Tibial nerve (tissue), 4 donors: ENCODE results near the gene IL31RA. TPM values are rescaled to one million over a fixed set of nuclear protein-coding genes. Genes with fewer than 3 reads are reported as not detected.

Source experiments
- DNase-seq, 2 donors: peaks; one replicate each; pipeline ENCODE4 v3.0.0-alpha.2; 2019; ENCODE audit warnings: low spot score in 2 of 2
- H3K27ac ChIP-seq, 4 donors: fragments of 200-600 bp; sonication (generic) in 3 of 4; one replicate each; pipeline ENCODE4 v1.5.1; 2017 to 2019; ENCODE audit warnings: mild to moderate bottlenecking in 1 of 4
- H3K27me3 ChIP-seq, 2 donors: fragments of 200-600 bp; sonication (generic) in 1 of 2; one replicate each; pipeline versions ENCODE4 v1.5.1 to v1.6.0; 2017 to 2019
- H3K36me3 ChIP-seq, 3 donors: fragments of 200-600 bp; sonication (generic); one replicate each; pipeline ENCODE4 v1.5.1; 2018 to 2019
- H3K4me1 ChIP-seq, 4 donors: fragments of 200-600 bp; sonication (generic) in 3 of 4; one replicate each; pipeline ENCODE4 v1.5.1; 2017 to 2019
- H3K4me3 ChIP-seq, 4 donors: fragments of 200-600 bp; sonication (generic) in 3 of 4; one replicate each; pipeline ENCODE4 v1.5.1; 2017 to 2019; ENCODE audit warnings: mild to moderate bottlenecking in 1 of 4, moderate library complexity in 1 of 4
- H3K9me3 ChIP-seq, 4 donors: fragments of 200-600 bp; sonication (generic) in 3 of 4; one replicate each; pipeline ENCODE4 v1.5.1; 2017 to 2019
- CTCF ChIP-seq, 5 experiments: fragments of 200-600 bp in 3 of 5; fragments of 450-650 bp in 2 of 5; sonication (generic) in 3 of 5; IDR thresholded peaks; one replicate each; pipeline ENCODE4 v1.5.1; 2016 to 2019; ENCODE audit warnings: antibody characterized with exemption in 5 of 5, mild to moderate bottlenecking in 3 of 5, moderate library complexity in 2 of 5
- EP300 ChIP-seq, 2 donors: sonication (generic); formaldehyde crosslinking; IDR thresholded peaks; one replicate each; pipeline ENCODE4 v1.6.1; 2017; ENCODE audit warnings: antibody characterized with exemption in 2 of 2, mild to moderate bottlenecking in 1 of 2
- POLR2A ChIP-seq, 2 donors: fragments of 450-650 bp; IDR thresholded peaks; one replicate each; pipeline ENCODE4 v1.6.1; 2017; ENCODE audit warnings: antibody characterized with exemption in 2 of 2, mild to moderate bottlenecking in 2 of 2, moderate library complexity in 2 of 2
- WGBS, 2 donors: methylation state at CpG; one replicate each; pipeline ENCODE4 v1.1.5; 2018; 5-methylcytosine and 5-hydroxymethylcytosine counted together
- total RNA-seq, 4 donors: library from RNA; depleted of rRNA; stranded (reverse); fragments of >200 nt; gene quantifications; one replicate each; pipeline ENCODE4 v1.1.0, GENCODE V29; 2016

The IL31RA gene
- total RNA-seq, 4 donors from 2014 or later = 0.60 TPM; not detected in 3

- Histone ChIP-seq H3K27me3 (no peaks in the 10 kb centered on the region), H3K27ac (no peak overlapping the region), H3K4me3 (no peak overlapping the region), H3K9me3 (no peaks in the 10 kb centered on the region), H3K4me1 (peaks cover 0 to 4% (median 2%) of the 10 kb centered on the region in 4 donors), H3K36me3 (no peaks in the 10 kb centered on the region)
- TF ChIP-seq EP300 (IDR thresholded peaks at IDR 0.05) (no peak), POLR2A (IDR thresholded peaks at IDR 0.05) (no peak), CTCF (IDR thresholded peaks at IDR 0.05) (no peak)
- DNase-seq = no peak
- 83 to 89% methylated on average over 5 of the region's 5 CpGs for WGBS, 2 donors
These were observed 75.3 kb downstream of the IL31RA start for GRCh38 chr5:55926476-55926875.

- 89 to 93% methylated on average over 12 of the region's 12 CpGs for WGBS, 2 donors
These were observed 76.9 kb downstream of the IL31RA start for GRCh38 chr5:55927861-55928655.

GRCh38 chr5:55929020-55929799 is 78.1 kb downstream of the IL31RA start:
- no peak for DNase-seq
- TF ChIP-seq POLR2A (IDR thresholded peaks at IDR 0.05) (no peak), CTCF (IDR thresholded peaks at IDR 0.05) (no peak), EP300 (IDR thresholded peaks at IDR 0.05) (no peak)
- H3K4me3 ChIP-seq = no peak overlapping the region
- no peaks in the 10 kb centered on the region for H3K36me3 ChIP-seq
- H3K27me3 ChIP-seq = no peaks in the 10 kb centered on the region
- H3K4me1 ChIP-seq = no peaks in the 10 kb centered on the region
- 88 to 92% methylated on average over 12 of the region's 12 CpGs for WGBS, 2 donors
- no peaks in the 10 kb centered on the region for H3K9me3 ChIP-seq
- no peak overlapping the region for H3K27ac ChIP-seq

More at GRCh38 chr5:55927861-55928655, 76.9 kb downstream of the IL31RA start:
- Histone ChIP-seq H3K36me3 (no peaks in the 10 kb centered on the region), H3K4me1 (peaks cover 0 to 4% (median 2%) of the 10 kb centered on the region in 4 donors), H3K9me3 (no peaks in the 10 kb centered on the region), H3K27me3 (no peaks in the 10 kb centered on the region), H3K4me3 (no peak overlapping the region), H3K27ac (no peak overlapping the region)
- no peak for DNase-seq
- TF ChIP-seq POLR2A (IDR thresholded peaks at IDR 0.05) (no peak), EP300 (IDR thresholded peaks at IDR 0.05) (no peak), CTCF (IDR thresholded peaks at IDR 0.05) (no peak)

- Histone ChIP-seq H3K9me3 (no peaks in the 10 kb centered on the region), H3K36me3 (no peaks in the 10 kb centered on the region), H3K27me3 (no peaks in the 10 kb centered on the region), H3K27ac (no peak overlapping the region), H3K4me1 (peaks cover 0 to 13% (median 0%) of the 10 kb centered on the region in 4 donors), H3K4me3 (no peak overlapping the region)
- TF ChIP-seq POLR2A (IDR thresholded peaks at IDR 0.05) = no peak
- TF ChIP-seq CTCF (IDR thresholded peaks at IDR 0.05) = no peak
- TF ChIP-seq EP300 (IDR thresholded peaks at IDR 0.05) = no peak
- 77 to 83% methylated on average over 4 of the region's 4 CpGs for WGBS, 2 donors
- no peak for DNase-seq
These were observed 81.5 kb downstream of the IL31RA start for GRCh38 chr5:55932700-55933099.
